Spleen (tissue), 7 donors: ENCODE data around the gene STARD4.

Source experiments
- POLR2A ChIP-seq, 3 donors: fragments of 450-650 bp; IDR thresholded peaks; one replicate each; pipeline ENCODE4 v1.5.1; 2017; ENCODE audit warnings: antibody characterized with exemption in 3 of 3, mild to moderate bottlenecking in 1 of 3
- TF ChIP-seq, protein P1 (sequence below), 11 experiments: fragments of 200-600 bp in 7 of 11; fragments of 450-650 bp in 4 of 11; sonication (generic) in 4 of 11; IDR thresholded peaks in 8 of 11; conservative IDR thresholded peaks in 3 of 11; 1 replicate in 7 of 11; 2 replicates in 4 of 11; pipeline versions ENCODE4 v1.4.0 to v1.8.0; 2016 to 2021; ENCODE audit warnings: antibody characterized with exemption in 11 of 11, inconsistent platforms in 4 of 11, mild to moderate bottlenecking in 1 of 11
- donor health status: DM: no; HTN: no; CAD: no; lungs with moderate emphysema.
- donor health status: DM: no; HTN: no; CAD: no.
- donor health status: DM: no; HTN: no; CAD: no.

GRCh38 chr5:111478266-111478665 is 34.1 kb downstream of the STARD4 start:
- TF ChIP-seq, protein P1, sequence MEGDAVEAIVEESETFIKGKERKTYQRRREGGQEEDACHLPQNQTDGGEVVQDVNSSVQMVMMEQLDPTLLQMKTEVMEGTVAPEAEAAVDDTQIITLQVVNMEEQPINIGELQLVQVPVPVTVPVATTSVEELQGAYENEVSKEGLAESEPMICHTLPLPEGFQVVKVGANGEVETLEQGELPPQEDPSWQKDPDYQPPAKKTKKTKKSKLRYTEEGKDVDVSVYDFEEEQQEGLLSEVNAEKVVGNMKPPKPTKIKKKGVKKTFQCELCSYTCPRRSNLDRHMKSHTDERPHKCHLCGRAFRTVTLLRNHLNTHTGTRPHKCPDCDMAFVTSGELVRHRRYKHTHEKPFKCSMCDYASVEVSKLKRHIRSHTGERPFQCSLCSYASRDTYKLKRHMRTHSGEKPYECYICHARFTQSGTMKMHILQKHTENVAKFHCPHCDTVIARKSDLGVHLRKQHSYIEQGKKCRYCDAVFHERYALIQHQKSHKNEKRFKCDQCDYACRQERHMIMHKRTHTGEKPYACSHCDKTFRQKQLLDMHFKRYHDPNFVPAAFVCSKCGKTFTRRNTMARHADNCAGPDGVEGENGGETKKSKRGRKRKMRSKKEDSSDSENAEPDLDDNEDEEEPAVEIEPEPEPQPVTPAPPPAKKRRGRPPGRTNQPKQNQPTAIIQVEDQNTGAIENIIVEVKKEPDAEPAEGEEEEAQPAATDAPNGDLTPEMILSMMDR (IDR thresholded peaks at IDR 0.05 in 8 of 11, conservative IDR thresholded peaks at IDR 0.05 in 3 of 11) = no peak
- TF ChIP-seq POLR2A (IDR thresholded peaks at IDR 0.05) = no peak
